Measurements from ENCODE around the gene ZMAT2.
"Not testable (repeated sequence)": the region's sequence is repeated elsewhere in the genome, so short reads cannot be mapped to it uniquely, and the experiment has no call there.

The ZMAT2 gene

GRCh38 chr5:140700177-140701144 is at the start of gene ZMAT2:
TSS of gene ZMAT2 (plus strand) at chr5:140700447. CDS start at chr5:140700461, 14 bp downstream.
- DNase-seq = peak; percentile 97

- no peak for DNase-seq
Measured at GRCh38 chr5:140658870-140659269, 41.4 kb upstream of the ZMAT2 start.

- DNase-seq = not testable (repeated sequence)
Measured at GRCh38 chr5:140660371-140660770, 39.9 kb upstream of the ZMAT2 start.

- DNase-seq = no peak
Measured at GRCh38 chr5:140664030-140664358, 36.3 kb upstream of the ZMAT2 start.

- DNase-seq = peak; percentile 94 to 95
Measured at GRCh38 chr5:140664359-140665119, 35.7 kb upstream of the ZMAT2 start, which contains the start of gene WDR55. TSS of gene WDR55 (plus strand) at chr5:140664904. CDS start at chr5:140664913, 9 bp downstream.

- DNase-seq = not testable (repeated sequence)
Measured at GRCh38 chr5:140671035-140671434, 29.2 kb upstream of the ZMAT2 start.

GRCh38 chr5:140671472-140672125 is 28.6 kb upstream of the ZMAT2 start:
- DNase-seq = no peak

GRCh38 chr5:140672455-140673186 is 27.6 kb upstream of the ZMAT2 start:
- DNase-seq = no peak

GRCh38 chr5:140673187-140673976 is 26.9 kb upstream of the ZMAT2 start, which contains the start of gene DND1:
TSS of gene DND1 (minus strand) at chr5:140673576. CDS start at chr5:140673542, 34 bp downstream.
- DNase-seq = no peak

- no peak for DNase-seq
Measured at GRCh38 chr5:140674211-140674610, 26.0 kb upstream of the ZMAT2 start.

GRCh38 chr5:140674629-140675028 is 25.6 kb upstream of the ZMAT2 start:
- no peak for DNase-seq

- no peak for DNase-seq
Measured at GRCh38 chr5:140677947-140678346, 22.3 kb upstream of the ZMAT2 start.

- no peak for DNase-seq
Measured at GRCh38 chr5:140678993-140679392, 21.3 kb upstream of the ZMAT2 start.

GRCh38 chr5:140690376-140690932 is 9.8 kb upstream of the ZMAT2 start:
- DNase-seq = no peak

- peak; percentile 88 for DNase-seq
Measured at GRCh38 chr5:140690941-140691924, 9.0 kb upstream of the ZMAT2 start, which contains the start of the genes HARS1 and HARS2. TSS of gene HARS1 (minus strand) at chr5:140691370. CDS start at chr5:140691304, 66 bp downstream. TSS of gene HARS2 (plus strand) at chr5:140691455. CDS start at chr5:140691649, 194 bp downstream.

- DNase-seq = no peak
Measured at GRCh38 chr5:140694276-140694675, 6.0 kb upstream of the ZMAT2 start.

GRCh38 chr5:140696891-140697492 is 3.3 kb upstream of the ZMAT2 start:
- DNase-seq = no peak

- DNase-seq = no peak
Measured at GRCh38 chr5:140707812-140708211, 7.6 kb downstream of the ZMAT2 start.

- DNase-seq = not testable (repeated sequence)
Measured at GRCh38 chr5:140708787-140709186, 8.5 kb downstream of the ZMAT2 start.
